ENCODE data around the gene IL5. TPM values are rescaled to one million over a fixed set of nuclear protein-coding genes. Genes with fewer than 3 reads are reported as not detected.

IL5 gene
- total and polyA plus RNA-seq, 2 experiments from 2014 or later: not detected

DNA sequence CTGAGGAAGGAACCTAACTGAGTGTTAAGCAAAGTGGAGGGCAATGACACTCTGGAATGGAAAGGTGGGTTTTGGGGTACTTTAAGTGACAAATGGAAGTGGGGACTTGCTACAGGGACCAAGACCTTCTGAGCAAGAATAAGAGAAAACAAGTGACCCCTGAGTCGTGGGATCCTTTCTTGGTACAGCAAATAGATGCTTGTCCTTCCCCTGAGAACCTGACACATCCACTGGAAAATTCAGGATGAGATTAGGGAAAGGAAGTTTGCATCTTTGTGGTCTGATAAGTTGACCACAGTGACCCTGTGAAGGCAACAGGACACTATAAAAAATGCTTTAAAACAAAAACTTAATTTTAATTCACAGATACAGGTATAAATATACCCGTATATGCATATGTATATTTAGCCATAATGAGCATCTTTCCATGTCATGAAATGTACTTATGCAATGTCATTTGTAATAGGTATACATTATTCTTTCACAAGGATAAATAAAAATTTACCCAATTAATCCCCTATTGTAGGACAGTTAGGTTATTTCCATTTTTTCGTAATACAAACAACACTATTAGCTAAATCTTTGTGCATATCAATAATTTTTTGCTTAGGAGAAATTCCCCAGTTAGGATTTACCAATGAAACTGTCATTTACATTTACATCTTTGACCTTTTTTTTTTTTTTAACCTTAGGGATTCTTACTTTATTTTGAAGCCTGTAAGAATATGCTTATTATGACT is 50.8 kb downstream of the IL5 start:
- H3K9me2 ChIP-seq (ENCODE audit: insufficient read depth): no peaks in the 10 kb centered on the region; the same call in 1 of the 2 replicates
- TF ChIP-seq, protein P1, sequence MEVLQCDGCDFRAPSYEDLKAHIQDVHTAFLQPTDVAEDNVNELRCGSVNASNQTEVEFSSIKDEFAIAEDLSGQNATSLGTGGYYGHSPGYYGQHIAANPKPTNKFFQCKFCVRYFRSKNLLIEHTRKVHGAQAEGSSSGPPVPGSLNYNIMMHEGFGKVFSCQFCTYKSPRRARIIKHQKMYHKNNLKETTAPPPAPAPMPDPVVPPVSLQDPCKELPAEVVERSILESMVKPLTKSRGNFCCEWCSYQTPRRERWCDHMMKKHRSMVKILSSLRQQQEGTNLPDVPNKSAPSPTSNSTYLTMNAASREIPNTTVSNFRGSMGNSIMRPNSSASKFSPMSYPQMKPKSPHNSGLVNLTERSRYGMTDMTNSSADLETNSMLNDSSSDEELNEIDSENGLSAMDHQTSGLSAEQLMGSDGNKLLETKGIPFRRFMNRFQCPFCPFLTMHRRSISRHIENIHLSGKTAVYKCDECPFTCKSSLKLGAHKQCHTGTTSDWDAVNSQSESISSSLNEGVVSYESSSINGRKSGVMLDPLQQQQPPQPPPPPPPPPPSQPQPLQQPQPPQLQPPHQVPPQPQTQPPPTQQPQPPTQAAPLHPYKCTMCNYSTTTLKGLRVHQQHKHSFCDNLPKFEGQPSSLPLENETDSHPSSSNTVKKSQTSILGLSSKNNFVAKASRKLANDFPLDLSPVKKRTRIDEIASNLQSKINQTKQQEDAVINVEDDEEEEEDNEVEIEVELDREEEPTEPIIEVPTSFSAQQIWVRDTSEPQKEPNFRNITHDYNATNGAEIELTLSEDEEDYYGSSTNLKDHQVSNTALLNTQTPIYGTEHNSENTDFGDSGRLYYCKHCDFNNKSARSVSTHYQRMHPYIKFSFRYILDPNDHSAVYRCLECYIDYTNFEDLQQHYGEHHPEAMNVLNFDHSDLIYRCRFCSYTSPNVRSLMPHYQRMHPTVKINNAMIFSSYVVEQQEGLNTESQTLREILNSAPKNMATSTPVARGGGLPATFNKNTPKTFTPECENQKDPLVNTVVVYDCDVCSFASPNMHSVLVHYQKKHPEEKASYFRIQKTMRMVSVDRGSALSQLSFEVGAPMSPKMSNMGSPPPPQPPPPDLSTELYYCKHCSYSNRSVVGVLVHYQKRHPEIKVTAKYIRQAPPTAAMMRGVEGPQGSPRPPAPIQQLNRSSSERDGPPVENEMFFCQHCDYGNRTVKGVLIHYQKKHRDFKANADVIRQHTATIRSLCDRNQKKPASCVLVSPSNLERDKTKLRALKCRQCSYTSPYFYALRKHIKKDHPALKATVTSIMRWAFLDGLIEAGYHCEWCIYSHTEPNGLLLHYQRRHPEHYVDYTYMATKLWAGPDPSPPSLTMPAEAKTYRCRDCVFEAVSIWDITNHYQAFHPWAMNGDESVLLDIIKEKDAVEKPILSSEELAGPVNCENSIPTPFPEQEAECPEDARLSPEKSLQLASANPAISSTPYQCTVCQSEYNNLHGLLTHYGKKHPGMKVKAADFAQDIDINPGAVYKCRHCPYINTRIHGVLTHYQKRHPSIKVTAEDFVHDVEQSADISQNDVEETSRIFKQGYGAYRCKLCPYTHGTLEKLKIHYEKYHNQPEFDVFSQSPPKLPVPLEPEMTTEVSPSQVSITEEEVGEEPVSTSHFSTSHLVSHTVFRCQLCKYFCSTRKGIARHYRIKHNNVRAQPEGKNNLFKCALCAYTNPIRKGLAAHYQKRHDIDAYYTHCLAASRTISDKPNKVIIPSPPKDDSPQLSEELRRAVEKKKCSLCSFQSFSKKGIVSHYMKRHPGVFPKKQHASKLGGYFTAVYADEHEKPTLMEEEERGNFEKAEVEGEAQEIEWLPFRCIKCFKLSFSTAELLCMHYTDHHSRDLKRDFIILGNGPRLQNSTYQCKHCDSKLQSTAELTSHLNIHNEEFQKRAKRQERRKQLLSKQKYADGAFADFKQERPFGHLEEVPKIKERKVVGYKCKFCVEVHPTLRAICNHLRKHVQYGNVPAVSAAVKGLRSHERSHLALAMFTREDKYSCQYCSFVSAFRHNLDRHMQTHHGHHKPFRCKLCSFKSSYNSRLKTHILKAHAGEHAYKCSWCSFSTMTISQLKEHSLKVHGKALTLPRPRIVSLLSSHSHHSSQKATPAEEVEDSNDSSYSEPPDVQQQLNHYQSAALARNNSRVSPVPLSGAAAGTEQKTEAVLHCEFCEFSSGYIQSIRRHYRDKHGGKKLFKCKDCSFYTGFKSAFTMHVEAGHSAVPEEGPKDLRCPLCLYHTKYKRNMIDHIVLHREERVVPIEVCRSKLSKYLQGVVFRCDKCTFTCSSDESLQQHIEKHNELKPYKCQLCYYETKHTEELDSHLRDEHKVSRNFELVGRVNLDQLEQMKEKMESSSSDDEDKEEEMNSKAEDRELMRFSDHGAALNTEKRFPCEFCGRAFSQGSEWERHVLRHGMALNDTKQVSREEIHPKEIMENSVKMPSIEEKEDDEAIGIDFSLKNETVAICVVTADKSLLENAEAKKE (CRISPR knock-in tag; IDR thresholded peaks at IDR 0.05): no peak
- no peak for TF ChIP-seq ZNF114 (CRISPR knock-in tag; IDR thresholded peaks at IDR 0.05)
- no peak for TF ChIP-seq POLR2AphosphoS5 (IDR thresholded peaks at IDR 0.05; ENCODE audit: low read depth)
- no peak for TF ChIP-seq CREB1 (CRISPR knock-in tag; IDR thresholded peaks at IDR 0.05; ENCODE audit: low read depth)
- TF ChIP-seq EZH2 (IDR thresholded peaks at IDR 0.05; ENCODE audit: low read depth, unreplicated experiment): no peak
- TF ChIP-seq JUNB (IDR thresholded peaks at IDR 0.05; ENCODE audit: unreplicated experiment): no peak
- H4K20me1 ChIP-seq (replicated peaks; ENCODE audit: insufficient read depth): peaks cover 3% of the 10 kb centered on the region; the same call in 1 of the 2 replicates
- H3K27ac ChIP-seq (ENCODE audit: low read depth): no peak overlapping the region
- H3K4me3 ChIP-seq: peak overlapping the region; percentile 80
- H3K36me3 Mint-ChIP-seq (ENCODE audit: low read depth): no peaks in the 10 kb centered on the region
- peak overlapping the region; percentile 92 for H3K4me2 ChIP-seq
- DNase-seq (ENCODE audit: low spot score) (no peak), ATAC-seq (no peak)
- 0 out of 2 replicates have a peak, but pooled peaks cover 5% of the 10 kb centered on the region for H3K79me2 ChIP-seq (replicated peaks; ENCODE audit: insufficient read depth)
- H3K9me3 Mint-ChIP-seq: no peaks in the 10 kb centered on the region
- peaks cover 29% of the 10 kb centered on the region for H3K4me1 Mint-ChIP-seq
- H3K27ac Mint-ChIP-seq: no peak overlapping the region
- H2AFZ ChIP-seq: peak overlapping the region; percentile 99; the same call in 1 of the 2 replicates
- H3K4me1 ChIP-seq (ENCODE audit: insufficient read depth): peaks cover 22% of the 10 kb centered on the region
- peaks cover 26% of the 10 kb centered on the region for H3K27me3 Mint-ChIP-seq (ENCODE audit: insufficient read depth, low read depth, poor library complexity)
- peaks cover 39% of the 10 kb centered on the region for H3K27me3 ChIP-seq (ENCODE audit: insufficient read depth)
- H3K36me3 ChIP-seq (ENCODE audit: insufficient read depth): no peaks in the 10 kb centered on the region
- peak overlapping the region; percentile 84; the same call in 1 of the 3 replicates for H3K4me3 Mint-ChIP-seq
- peaks cover 5% of the 10 kb centered on the region; the same call in 1 of the 2 replicates for H3F3A ChIP-seq (replicated peaks; ENCODE audit: low read depth)

Other genes starting within 250 kb of the IL5 start
- 0.28 and 0.78 TPM in 2 replicates for gene SLC22A4, start 249.1 kb downstream of the IL5 start, total RNA-seq (2014; rRNA removed; shearing (Covaris generic))
- 0.12 and 0.40 TPM in 2 replicates for gene SLC22A4, start 249.1 kb downstream of the IL5 start, polyA plus RNA-seq (2016; fragmentation: Nextera tagmentation; extraction: Ambion mirVana)
- gene SLC22A5, start 173.8 kb downstream of the IL5 start, total RNA-seq (2014; rRNA removed; shearing (Covaris generic)): 2.4 and 4.8 TPM in 2 replicates
- gene SLC22A5, start 173.8 kb downstream of the IL5 start, polyA plus RNA-seq (2016; fragmentation: Nextera tagmentation; extraction: Ambion mirVana): 1.7 and 1.9 TPM in 2 replicates
- 6.4 and 6.9 TPM in 2 replicates for gene IRF1, start 52.7 kb downstream of the IL5 start, total RNA-seq (2014; rRNA removed; shearing (Covaris generic))
- gene IRF1, start 52.7 kb downstream of the IL5 start, polyA plus RNA-seq (2016; fragmentation: Nextera tagmentation; extraction: Ambion mirVana): 8.6 and 9.1 TPM in 2 replicates
- gene RAD50, start 13.5 kb upstream of the IL5 start, total RNA-seq (2014; rRNA removed; shearing (Covaris generic)): 27.0 and 40.6 TPM in 2 replicates
- 35.5 and 52.2 TPM in 2 replicates for gene RAD50, start 13.5 kb upstream of the IL5 start, polyA plus RNA-seq (2016; fragmentation: Nextera tagmentation; extraction: Ambion mirVana)
- gene IL13, start 114.7 kb upstream of the IL5 start, total RNA-seq (2014; rRNA removed; shearing (Covaris generic)): not detected in 2 replicates
- gene IL13, start 114.7 kb upstream of the IL5 start, polyA plus RNA-seq (2016; fragmentation: Nextera tagmentation; extraction: Ambion mirVana): not detected in 2 replicates
- not detected in 2 replicates for gene IL4, start 130.5 kb upstream of the IL5 start, total RNA-seq (2014; rRNA removed; shearing (Covaris generic))
- not detected in 2 replicates for gene IL4, start 130.5 kb upstream of the IL5 start, polyA plus RNA-seq (2016; fragmentation: Nextera tagmentation; extraction: Ambion mirVana)
- 10.5 and 11.2 TPM in 2 replicates for gene KIF3A, start 194.0 kb upstream of the IL5 start, total RNA-seq (2014; rRNA removed; shearing (Covaris generic))
- gene KIF3A, start 194.0 kb upstream of the IL5 start, polyA plus RNA-seq (2016; fragmentation: Nextera tagmentation; extraction: Ambion mirVana): 15.4 and 19.7 TPM in 2 replicates
- 0.74 and 2.5 TPM in 2 replicates for gene CCNI2, start 203.9 kb upstream of the IL5 start, total RNA-seq (2014; rRNA removed; shearing (Covaris generic))
- gene CCNI2, start 203.9 kb upstream of the IL5 start, polyA plus RNA-seq (2016; fragmentation: Nextera tagmentation; extraction: Ambion mirVana): 0.55 and 1.1 TPM in 2 replicates
- gene SEPTIN8, start 233.7 kb upstream of the IL5 start, total RNA-seq (2014; rRNA removed; shearing (Covaris generic)): 37.2 and 45.0 TPM in 2 replicates
- 8.7 and 8.8 TPM in 2 replicates for gene SEPTIN8, start 233.7 kb upstream of the IL5 start, polyA plus RNA-seq (2016; fragmentation: Nextera tagmentation; extraction: Ambion mirVana)